ENCODE data around the gene AKNAD1. TPM values are rescaled to one million over a fixed set of nuclear protein-coding genes. Genes with fewer than 3 reads are reported as not detected.
"Not testable (repeated sequence)": the region's sequence is repeated elsewhere in the genome, so short reads cannot be mapped to it uniquely, and the experiment has no call there.

AKNAD1 gene, protein sequence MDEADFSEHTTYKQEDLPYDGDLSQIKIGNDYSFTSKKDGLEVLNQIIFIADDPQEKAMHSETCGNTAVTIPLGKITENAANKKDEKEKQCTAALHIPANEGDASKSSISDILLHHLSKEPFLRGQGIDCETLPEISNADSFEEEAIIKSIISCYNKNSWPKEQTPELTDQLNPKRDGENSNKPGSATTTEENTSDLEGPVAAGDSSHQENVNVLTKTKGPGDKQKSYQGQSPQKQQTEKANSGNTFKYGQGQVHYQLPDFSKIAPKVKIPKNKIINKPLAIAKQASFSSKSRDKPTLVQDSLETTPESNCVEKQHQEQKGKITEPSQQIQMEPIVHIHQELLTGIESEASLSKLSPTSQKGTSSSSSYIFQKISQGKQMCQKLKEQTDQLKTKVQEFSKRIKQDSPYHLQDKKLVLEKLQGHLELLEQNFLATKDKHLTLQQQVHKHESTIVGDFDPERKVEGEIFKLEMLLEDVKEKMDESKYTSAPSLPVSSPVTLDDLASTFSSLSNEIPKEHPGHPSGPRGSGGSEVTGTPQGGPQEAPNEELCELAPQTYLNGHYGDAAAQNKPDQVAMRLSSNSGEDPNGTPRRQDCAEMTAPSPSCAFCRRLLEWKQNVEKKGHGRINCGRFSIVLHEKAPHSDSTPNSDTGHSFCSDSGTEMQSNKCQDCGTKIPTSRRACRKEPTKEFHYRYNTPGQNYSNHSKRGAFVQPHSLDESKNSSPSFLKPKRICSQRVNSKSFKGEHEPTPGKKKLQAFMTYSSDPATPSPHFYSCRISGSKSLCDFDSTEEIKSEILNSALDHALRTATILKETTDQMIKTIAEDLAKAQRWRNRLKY
- not detected for polyA plus RNA-seq (2012; ENCODE audit: low read depth, missing spikeins)

DNA sequence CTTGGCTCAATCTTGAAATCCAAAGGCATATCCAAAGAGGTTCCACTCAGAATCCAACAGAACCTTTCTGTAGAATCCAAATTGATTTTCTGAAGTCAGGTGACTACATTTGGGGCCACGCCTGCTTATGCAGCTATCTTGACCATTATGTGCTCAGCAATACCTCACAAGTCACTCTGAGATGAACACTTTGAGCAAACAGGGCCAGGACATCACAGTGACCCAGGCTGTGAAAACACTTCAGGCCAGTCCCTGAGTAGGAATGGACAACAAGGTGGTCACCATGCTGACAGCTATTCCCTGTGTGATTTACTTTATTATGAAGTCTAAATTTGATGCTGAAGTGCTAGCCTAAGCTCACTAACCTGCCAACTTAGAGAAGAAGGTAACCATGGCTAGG, at the start of gene AKNAD1:
AKNAD1 (minus strand) TSS at position 101 of the 400 bp plus-strand sequence. CDS start 4,430 bp downstream, outside the sequence.
- TF ChIP-seq TAF1 (IDR thresholded peaks at IDR 0.05; ENCODE audit: low read depth, low read length): no peak
- TF ChIP-seq POLR2AphosphoS5 (IDR thresholded peaks at IDR 0.05; ENCODE audit: low read depth, low read length): no peak
- TF ChIP-seq POU2F2 (IDR thresholded peaks at IDR 0.05; ENCODE audit: low read depth, low read length): no peak
- no peak for TF ChIP-seq SPI1 (IDR thresholded peaks at IDR 0.05; ENCODE audit: low read depth, low read length)
- no peak for TF ChIP-seq PAX5 (IDR thresholded peaks at IDR 0.05; ENCODE audit: insufficient read depth, low read length, severe bottlenecking)
- no peak for TF ChIP-seq POLR2A (IDR thresholded peaks at IDR 0.05; ENCODE audit: low read depth, low read length)
- DNase-seq (ENCODE audit: insufficient read length, low spot score) (no peak), FAIRE-seq (no peak)

GRCh38 chr1:108901106-108901505, 44.2 kb upstream of the AKNAD1 start:
- TF ChIP-seq POU2F2 (IDR thresholded peaks at IDR 0.05; ENCODE audit: low read depth, low read length) (no peak), SPI1 (IDR thresholded peaks at IDR 0.05; ENCODE audit: low read depth, low read length) (no peak), POLR2A (IDR thresholded peaks at IDR 0.05; ENCODE audit: low read depth, low read length) (no peak), PAX5 (IDR thresholded peaks at IDR 0.05; ENCODE audit: insufficient read depth, low read length, severe bottlenecking) (no peak), POLR2AphosphoS5 (IDR thresholded peaks at IDR 0.05; ENCODE audit: low read depth, low read length) (no peak), TAF1 (IDR thresholded peaks at IDR 0.05; ENCODE audit: low read depth, low read length) (no peak)
- DNase-seq (ENCODE audit: insufficient read length, low spot score) (no peak), FAIRE-seq (no peak)

DNA sequence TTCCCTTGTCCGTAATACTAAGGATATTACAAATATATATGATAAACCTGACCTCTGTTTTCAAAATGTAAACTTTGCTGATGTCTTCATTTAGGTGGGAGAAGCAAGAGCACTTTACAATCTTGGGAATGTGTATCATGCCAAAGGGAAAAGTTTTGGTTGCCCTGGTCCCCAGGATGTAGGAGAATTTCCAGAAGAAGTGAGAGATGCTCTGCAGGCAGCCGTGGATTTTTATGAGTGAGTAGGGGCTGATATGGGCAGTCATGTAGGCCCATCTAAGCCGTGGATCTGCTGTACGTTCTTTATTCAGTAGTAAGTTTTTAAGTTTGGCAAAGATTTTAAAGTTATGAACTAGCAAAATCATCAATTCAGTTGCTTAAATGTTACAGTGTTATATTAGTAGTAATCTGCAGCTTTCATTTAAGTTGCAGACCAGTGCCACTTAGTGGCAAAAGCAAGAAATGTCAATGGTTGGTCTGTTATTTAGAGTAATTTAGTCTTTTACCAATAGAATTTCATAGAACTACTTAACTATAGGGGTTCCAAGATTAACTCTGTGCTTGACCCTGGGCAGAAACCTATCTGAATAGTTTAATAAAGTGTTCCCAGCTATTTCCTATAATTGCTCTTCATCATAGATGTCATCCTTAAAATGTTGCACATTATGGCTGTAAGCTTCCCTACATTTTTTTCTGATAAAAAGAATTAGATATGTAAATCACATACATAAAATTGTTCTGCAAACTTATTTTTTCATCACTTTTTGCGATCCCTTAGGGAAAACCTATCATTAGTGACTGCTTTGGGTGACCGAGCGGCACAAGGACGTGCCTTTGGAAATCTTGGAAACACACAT, 41.2 kb upstream of the AKNAD1 start:
- DNase-seq (ENCODE audit: insufficient read length, low spot score): no peak

GRCh38 chr1:108896146-108897145, 39.6 kb upstream of the AKNAD1 start:
- no peak for FAIRE-seq
- TF ChIP-seq TAF1 (IDR thresholded peaks at IDR 0.05; ENCODE audit: low read depth, low read length): no peak
- no peak for TF ChIP-seq POLR2A (IDR thresholded peaks at IDR 0.05; ENCODE audit: low read depth, low read length)
- TF ChIP-seq POU2F2 (IDR thresholded peaks at IDR 0.05; ENCODE audit: low read depth, low read length): no peak
- no peak for TF ChIP-seq PAX5 (IDR thresholded peaks at IDR 0.05; ENCODE audit: insufficient read depth, low read length, severe bottlenecking)
- no peak for TF ChIP-seq POLR2AphosphoS5 (IDR thresholded peaks at IDR 0.05; ENCODE audit: low read depth, low read length)
- no peak for TF ChIP-seq SPI1 (IDR thresholded peaks at IDR 0.05; ENCODE audit: low read depth, low read length)
- no peak for DNase-seq (ENCODE audit: insufficient read length, low spot score)

More for the DNA sequence above, 41.2 kb upstream of the AKNAD1 start:
- TF ChIP-seq POLR2AphosphoS5 (IDR thresholded peaks at IDR 0.05; ENCODE audit: low read depth, low read length): no peak
- TF ChIP-seq POU2F2 (IDR thresholded peaks at IDR 0.05; ENCODE audit: low read depth, low read length): no peak
- no peak for TF ChIP-seq SPI1 (IDR thresholded peaks at IDR 0.05; ENCODE audit: low read depth, low read length)
- TF ChIP-seq PAX5 (IDR thresholded peaks at IDR 0.05; ENCODE audit: insufficient read depth, low read length, severe bottlenecking): no peak
- TF ChIP-seq TAF1 (IDR thresholded peaks at IDR 0.05; ENCODE audit: low read depth, low read length): no peak
- TF ChIP-seq POLR2A (IDR thresholded peaks at IDR 0.05; ENCODE audit: low read depth, low read length): no peak
- no peak for FAIRE-seq

DNA sequence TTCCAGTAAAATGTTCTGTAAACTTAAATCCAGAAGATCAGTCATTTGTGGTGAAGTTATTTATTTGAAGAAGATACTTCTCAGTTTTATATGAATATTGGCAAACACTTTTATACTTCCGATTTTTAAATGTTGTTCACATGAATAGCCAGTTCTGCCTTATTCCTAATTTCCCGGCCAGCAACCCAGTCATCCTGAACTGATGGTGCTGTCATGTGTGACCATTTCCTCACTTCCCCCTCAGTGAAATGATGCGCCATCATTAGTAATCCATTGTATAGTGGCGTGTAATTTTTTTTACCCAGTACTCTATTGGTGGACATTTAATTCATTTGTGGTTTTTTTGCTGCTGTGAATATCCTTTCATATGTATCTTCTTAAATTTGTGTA, 36.2 kb upstream of the AKNAD1 start:
- DNase-seq (ENCODE audit: insufficient read length, low spot score) (no peak), FAIRE-seq (no peak)
- TF ChIP-seq PAX5 (IDR thresholded peaks at IDR 0.05; ENCODE audit: insufficient read depth, low read length, severe bottlenecking) (no peak), SPI1 (IDR thresholded peaks at IDR 0.05; ENCODE audit: low read depth, low read length) (no peak), POU2F2 (IDR thresholded peaks at IDR 0.05; ENCODE audit: low read depth, low read length) (no peak), TAF1 (IDR thresholded peaks at IDR 0.05; ENCODE audit: low read depth, low read length) (no peak), POLR2AphosphoS5 (IDR thresholded peaks at IDR 0.05; ENCODE audit: low read depth, low read length) (no peak), POLR2A (IDR thresholded peaks at IDR 0.05; ENCODE audit: low read depth, low read length) (no peak)

DNA sequence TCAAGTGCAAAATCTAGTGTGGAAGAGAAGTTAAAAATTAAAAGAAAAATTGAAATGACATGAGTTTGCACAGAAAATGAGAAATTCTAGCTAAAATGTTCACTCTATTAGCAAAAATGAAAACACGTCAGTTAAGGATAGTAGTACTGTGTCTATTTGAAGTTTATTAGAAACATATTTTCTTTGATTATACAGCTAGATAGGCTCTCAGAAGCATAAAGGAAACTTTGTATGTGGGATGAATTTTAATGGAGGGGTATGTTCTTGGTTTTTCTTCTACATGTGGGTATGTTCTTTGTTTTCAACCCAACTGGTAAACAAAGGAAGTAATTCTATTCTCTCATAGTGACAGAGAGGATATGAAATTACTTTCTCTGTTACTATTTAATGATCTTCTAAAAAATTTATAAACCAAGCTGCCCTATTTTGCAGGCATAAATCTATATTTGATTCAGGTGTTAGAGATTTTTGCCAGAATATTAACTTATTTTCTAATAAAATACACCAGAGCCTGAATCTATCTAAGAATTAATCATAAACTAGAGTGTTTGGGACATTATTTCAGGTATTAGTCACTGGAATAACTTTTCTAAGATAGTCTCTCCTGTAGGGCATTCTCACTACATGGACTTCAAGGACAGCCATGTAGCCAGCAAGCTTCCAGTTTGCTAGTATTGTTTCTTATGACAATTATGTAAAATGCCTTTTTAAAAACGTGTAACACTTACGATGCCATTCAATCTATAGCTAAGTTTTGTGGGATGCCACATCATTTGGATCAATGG, 35.7 kb upstream of the AKNAD1 start:
- no peak for TF ChIP-seq POU2F2 (IDR thresholded peaks at IDR 0.05; ENCODE audit: low read depth, low read length)
- no peak for TF ChIP-seq PAX5 (IDR thresholded peaks at IDR 0.05; ENCODE audit: insufficient read depth, low read length, severe bottlenecking)
- TF ChIP-seq TAF1 (IDR thresholded peaks at IDR 0.05; ENCODE audit: low read depth, low read length): no peak
- no peak for TF ChIP-seq SPI1 (IDR thresholded peaks at IDR 0.05; ENCODE audit: low read depth, low read length)
- FAIRE-seq: no peak
- DNase-seq (ENCODE audit: insufficient read length, low spot score): no peak

DNA sequence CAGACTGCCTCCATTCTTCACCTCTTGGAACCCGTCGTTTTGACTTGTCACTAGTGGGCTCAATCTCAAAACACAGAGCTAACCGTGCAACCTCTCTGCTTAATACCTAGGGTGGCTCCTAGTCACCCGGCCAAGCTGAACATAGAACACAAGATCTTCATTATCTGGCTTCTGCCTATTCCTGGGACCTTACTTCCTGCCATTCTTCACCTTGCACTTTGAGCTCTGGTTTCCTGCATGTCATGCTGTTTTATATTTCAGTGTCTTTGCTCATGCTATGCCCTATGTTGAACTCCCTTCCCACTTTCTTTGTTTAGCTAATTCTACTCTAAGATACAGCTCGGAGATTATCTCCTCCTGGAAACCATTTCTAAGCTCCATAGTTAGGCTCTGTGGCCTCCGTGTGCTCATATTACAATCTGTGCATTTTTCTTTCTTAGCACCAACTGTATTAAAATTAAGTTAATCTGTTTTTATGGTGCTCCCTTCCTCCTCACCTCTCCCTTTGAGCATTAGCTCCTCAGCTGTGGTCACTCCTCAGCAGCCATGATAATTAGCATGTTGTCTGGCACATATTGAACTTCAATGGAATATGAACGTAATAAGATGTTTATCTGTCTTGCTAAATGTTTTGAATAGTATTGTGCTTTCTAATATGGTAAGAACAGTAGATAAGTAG, 33.0 kb upstream of the AKNAD1 start:
- no peak for DNase-seq (ENCODE audit: insufficient read length, low spot score)
- no peak for FAIRE-seq
- no peak for TF ChIP-seq POLR2A (IDR thresholded peaks at IDR 0.05; ENCODE audit: low read depth, low read length)
- TF ChIP-seq PAX5 (IDR thresholded peaks at IDR 0.05; ENCODE audit: insufficient read depth, low read length, severe bottlenecking): no peak
- no peak for TF ChIP-seq POU2F2 (IDR thresholded peaks at IDR 0.05; ENCODE audit: low read depth, low read length)
- TF ChIP-seq POLR2AphosphoS5 (IDR thresholded peaks at IDR 0.05; ENCODE audit: low read depth, low read length): no peak
- no peak for TF ChIP-seq SPI1 (IDR thresholded peaks at IDR 0.05; ENCODE audit: low read depth, low read length)
- no peak for TF ChIP-seq TAF1 (IDR thresholded peaks at IDR 0.05; ENCODE audit: low read depth, low read length)

- not testable (repeated sequence) for FAIRE-seq; DNase-seq (ENCODE audit: insufficient read length, low spot score)
Measured at GRCh38 chr1:108889006-108889645, 32.2 kb upstream of the AKNAD1 start.
